GM20000 (cell line): ENCODE measurements around the gene FANCE.
A peak's percentile ranks its signal among the peaks of the same experiment; 100 is the strongest.

Experiments used
- DNase-seq: peaks from one replicate; pipeline ENCODE4 v3.0.0; 2012; ENCODE audit warnings: low spot score
- CTCF ChIP-seq: IDR thresholded peaks from 2 replicates; pipeline ENCODE4 v1.5.1; 2012; ENCODE audit warnings: mild to moderate bottlenecking, control low read depth; ENCODE audit errors: extremely low read depth, missing control alignments

FANCE gene

GRCh38 chr6:35454391-35455110 is 2.4 kb downstream of the FANCE start:
- TF ChIP-seq CTCF = no peak
- no peak for DNase-seq

- DNase-seq = no peak
- no peak for TF ChIP-seq CTCF
Measured at GRCh38 chr6:35457907-35458306, 5.8 kb downstream of the FANCE start.

GRCh38 chr6:35461270-35461669 is 9.1 kb downstream of the FANCE start:
- DNase-seq = no peak
- no peak for TF ChIP-seq CTCF

GRCh38 chr6:35463292-35463691 is 11.2 kb downstream of the FANCE start:
- DNase-seq = no peak
- no peak for TF ChIP-seq CTCF

- no peak for DNase-seq
- TF ChIP-seq CTCF = no peak
Measured at GRCh38 chr6:35465646-35466045, 13.5 kb downstream of the FANCE start.

- peak; percentile 93 for TF ChIP-seq CTCF
- DNase-seq = peak; percentile 96
Measured at GRCh38 chr6:35468181-35468979, 16.2 kb downstream of the FANCE start, which contains the start of gene RPL10A. Gene RPL10A, plus strand, starts transcription at chr6:35468401. Its CDS starts 34 bp downstream, at chr6:35468435.
